GM12891 (cell line): ENCODE results near the gene PNPLA7.

ENCODE experiments used
- POLR2A ChIP-seq: IDR thresholded peaks from 2 replicates; pipeline ENCODE4 v1.6.1; 2011; ENCODE audit warnings: low read depth, low read length, control low read depth
- POLR2AphosphoS5 ChIP-seq: IDR thresholded peaks from 2 replicates; pipeline ENCODE4 v1.6.1; 2011; ENCODE audit warnings: low read depth, low read length, control low read depth
- SPI1 ChIP-seq: IDR thresholded peaks from 2 replicates; pipeline ENCODE4 v1.6.1; 2011; ENCODE audit warnings: low read depth, low read length, control low read depth
- TAF1 ChIP-seq: IDR thresholded peaks from 2 replicates; pipeline ENCODE4 v1.6.1; 2011; ENCODE audit warnings: low read depth, low read length, control low read depth

GRCh38 chr9:137432687-137433348, 117.4 kb downstream of the PNPLA7 start:
- TF ChIP-seq POLR2A (no peak), TAF1 (no peak), POLR2AphosphoS5 (no peak), SPI1 (no peak)
